ENCODE data around the gene WDR20.
"Not testable (repeated sequence)": the region's sequence is repeated elsewhere in the genome, so short reads cannot be mapped to it uniquely, and the experiment has no call there.

Gene WDR20, protein sequence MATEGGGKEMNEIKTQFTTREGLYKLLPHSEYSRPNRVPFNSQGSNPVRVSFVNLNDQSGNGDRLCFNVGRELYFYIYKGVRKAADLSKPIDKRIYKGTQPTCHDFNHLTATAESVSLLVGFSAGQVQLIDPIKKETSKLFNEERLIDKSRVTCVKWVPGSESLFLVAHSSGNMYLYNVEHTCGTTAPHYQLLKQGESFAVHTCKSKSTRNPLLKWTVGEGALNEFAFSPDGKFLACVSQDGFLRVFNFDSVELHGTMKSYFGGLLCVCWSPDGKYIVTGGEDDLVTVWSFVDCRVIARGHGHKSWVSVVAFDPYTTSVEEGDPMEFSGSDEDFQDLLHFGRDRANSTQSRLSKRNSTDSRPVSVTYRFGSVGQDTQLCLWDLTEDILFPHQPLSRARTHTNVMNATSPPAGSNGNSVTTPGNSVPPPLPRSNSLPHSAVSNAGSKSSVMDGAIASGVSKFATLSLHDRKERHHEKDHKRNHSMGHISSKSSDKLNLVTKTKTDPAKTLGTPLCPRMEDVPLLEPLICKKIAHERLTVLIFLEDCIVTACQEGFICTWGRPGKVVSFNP

DNA sequence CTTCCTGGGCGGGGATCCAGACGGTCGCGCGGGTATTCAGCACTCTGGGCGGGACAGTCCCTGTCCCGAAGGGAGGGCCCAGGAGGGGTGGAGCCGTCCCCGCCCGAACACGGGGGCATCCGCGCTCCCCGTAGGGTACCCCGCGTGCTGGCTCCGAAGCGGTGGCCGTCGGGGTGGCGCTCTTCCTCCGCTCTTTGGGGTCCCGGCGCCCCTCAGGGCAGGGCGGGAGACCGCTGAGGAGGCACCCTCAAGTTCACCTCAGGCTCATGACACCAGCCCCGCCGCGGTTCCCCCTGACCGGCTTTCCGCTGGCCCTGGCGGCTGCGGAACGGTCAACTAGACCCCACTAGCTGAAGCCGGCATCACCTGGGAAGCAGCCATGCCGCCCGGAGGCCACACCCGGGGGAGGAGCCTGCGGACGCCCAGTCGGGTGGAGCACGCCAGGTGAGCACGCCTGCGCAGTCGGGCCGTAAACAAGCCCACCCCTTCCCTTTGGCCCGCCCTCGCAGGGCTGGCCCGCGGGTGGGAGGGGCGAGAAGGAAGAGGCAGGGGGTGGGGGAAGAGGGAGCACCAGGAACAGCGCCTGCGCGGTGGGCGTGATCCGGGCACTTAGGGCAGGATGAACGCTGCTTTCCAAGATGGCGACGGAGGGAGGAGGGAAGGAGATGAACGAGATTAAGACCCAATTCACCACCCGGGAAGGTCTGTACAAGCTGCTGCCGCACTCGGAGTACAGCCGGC, at the start of gene WDR20:
Gene WDR20 (plus strand): TSS at position 612 of the 741 bp plus-strand sequence. CDS start 27 bp downstream, at position 639.
- DNase-seq (ENCODE audit: low read depth): peak; percentile 99

DNA sequence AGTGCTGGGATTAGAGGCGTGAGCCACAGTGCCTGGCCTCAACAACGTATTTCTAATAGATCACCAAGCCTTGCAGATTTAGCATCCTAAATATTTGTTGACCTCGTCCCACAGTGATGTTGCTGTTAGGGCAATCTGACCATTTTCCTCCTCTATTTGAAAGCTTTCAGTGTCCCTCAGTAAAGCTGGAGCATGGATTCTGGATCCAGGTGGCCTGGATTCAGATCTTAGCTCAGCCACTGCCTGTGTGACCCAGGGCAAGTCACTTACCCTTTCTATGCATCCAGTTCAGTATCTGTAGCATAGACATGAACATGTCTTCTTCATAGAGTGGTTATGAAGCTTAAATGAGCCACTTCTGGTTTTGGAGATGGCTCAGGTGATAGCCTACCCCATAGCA, 49.0 kb upstream of the WDR20 start:
- no peak for DNase-seq (ENCODE audit: low read depth)

DNA sequence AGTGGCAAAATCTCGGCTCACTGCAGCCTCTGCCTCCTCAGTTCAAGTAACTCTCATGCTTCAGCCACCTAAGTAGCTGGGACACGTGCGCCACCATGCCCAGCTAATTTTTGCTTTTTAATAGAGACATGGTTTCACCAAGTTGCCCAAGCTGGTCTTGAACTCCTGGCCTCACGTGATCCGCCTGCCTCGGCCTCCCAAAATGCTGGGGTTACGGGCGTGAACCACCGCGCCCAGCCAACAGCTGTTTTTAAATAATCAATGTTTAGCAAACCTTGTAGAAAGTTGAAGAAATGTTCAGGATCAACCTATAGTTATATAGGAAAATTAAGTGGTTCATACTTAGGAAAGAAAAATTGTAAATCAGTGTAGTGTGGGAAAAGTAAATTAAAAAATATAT, 46.9 kb upstream of the WDR20 start:
- no peak for DNase-seq (ENCODE audit: low read depth)

DNA sequence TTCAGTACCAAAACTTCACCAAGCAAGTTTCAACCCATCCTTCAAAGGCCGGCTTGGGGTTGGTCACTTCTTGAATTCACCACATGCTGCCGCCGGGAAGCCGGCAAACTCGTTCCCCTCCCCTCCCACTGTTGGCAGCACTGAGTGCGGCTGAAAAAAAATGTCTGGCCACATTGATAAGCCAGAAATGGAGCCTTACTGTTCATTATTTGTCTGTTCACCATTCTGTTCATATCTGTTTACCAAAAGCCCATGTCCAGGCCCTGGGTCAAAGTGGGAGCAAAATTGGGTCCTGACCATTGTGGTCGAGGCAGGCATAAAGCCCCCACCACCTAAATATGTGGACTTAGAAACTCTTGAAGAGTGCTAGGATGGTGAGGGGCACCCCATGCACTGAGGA, 45.6 kb upstream of the WDR20 start:
- DNase-seq (ENCODE audit: low read depth): no peak

DNA sequence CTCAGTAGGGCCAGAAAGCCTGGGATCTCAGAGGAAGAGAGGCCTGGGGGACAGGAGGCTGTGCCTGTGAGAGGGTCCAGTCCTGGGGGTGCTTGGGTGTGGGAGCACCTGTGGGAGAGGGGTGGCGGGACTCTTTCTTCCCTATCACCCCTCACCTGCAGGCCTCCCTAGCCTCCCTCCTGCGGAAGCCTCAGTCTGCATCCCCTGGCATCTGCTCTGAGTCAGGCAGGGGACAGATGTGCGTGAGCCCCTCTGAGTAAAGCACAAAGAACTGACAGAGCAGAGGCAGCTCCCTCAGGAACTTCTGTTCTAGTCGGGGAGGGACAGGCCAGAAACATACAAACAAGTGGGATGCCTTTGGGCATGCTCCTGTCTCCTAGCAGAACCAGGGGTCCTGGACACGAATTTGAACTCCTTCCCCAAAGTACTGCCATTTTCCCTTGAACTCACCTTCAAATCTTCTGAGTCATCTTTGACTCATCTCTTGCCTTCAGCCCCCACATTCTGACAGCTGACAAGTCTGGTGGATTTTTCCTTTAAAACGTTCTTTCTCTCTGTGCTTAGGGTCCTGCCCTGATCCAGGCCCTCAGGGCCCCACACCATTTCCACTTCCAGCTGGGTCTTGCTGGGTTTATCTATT, 44.3 kb upstream of the WDR20 start:
- DNase-seq (ENCODE audit: low read depth): no peak

DNA sequence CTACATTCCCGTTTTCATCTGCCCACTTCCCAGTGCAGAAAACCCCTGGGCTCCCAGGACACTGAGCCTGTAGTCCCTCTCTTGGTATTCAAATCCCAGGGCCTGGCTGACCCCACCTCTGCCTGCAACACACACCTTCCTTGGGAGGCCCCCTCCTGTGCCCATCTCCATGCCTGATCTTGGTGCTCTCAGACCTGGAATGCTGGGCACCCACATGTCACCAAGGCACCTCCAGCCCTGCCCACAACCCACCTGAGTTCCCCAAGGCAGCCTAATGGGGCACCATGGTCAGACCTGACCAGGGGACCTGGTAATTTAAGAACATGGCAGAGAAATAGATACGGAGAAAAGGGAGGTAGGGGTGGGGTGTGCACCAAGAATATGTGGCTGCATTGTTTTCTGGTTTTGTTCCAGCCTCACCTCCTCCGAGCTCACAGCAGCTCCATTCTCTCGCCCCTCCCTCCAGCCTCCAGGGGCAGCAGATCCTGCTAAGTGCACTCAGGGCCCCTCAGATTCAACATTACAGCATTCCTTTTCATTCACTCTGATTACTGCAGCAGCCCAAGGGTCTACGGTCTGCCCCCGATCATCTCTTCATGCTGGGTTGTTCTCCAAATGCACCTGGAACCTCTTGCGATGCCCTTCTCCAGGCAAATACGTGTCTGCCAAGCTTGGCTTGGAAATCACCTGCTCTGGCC, 43.7 kb upstream of the WDR20 start:
- no peak for DNase-seq (ENCODE audit: low read depth)

DNA sequence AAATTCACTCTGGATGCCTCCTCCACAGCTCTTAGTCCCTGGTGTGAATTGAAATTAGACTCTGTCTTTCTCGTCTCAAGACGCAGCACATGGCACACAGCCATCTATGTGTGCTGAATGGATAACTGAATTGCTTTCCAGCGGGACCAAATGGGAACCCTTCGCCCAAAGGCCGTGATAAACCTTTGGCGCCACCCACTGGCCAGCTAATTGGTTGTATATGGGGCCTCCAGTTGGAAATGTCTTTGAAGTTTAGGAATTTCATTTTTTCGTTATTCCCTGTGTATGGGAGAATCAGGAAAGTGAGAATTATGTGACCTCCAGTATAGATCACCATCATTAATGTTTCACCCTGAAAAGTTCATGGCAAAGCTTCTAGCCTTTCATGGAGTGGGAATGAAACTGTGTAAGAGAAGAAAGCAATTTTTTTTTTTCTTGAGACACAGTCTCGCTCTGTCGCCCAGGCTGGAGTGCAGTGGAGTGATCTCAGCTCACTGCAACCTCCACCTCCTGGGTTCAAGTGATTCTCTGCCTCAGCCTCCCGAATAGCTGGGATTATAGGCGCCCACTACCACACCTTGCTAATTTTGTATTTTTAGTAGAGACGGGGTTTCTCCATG, 43.0 kb upstream of the WDR20 start:
- peak; percentile 57 for DNase-seq (ENCODE audit: low read depth)

DNA sequence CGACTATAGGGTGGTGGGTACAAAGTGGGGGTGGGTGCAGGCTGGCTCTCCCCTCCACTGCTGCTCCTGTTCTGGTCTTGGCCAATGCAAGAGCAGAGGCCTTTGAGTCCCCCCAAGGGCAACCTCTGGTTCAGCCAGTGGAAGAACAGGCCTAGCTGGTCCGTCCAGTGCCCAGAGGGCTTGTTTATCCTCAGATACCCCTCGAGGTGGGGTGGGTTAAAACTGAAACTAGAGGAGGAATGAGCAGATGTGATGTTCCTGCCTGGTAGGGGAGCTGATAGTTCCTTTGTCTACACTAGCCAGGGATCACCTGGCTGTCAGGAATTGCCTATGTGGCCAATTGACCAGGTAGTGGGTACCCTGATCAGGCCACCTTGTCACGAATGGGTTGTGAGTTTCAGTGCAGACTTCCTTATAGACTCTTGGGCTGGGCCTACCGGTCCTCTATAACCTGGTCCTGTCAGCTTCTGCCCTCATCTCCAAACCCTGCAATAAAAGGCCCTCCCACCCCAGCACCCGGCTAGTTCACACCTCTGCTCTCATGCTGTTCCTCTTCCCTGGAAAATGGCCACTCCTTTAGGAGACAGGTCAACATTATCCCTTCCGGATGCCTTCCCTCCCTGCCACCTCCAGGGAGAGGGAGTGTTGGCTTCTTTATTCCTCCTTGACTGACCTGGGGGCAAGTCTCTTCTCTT, 42.1 kb upstream of the WDR20 start:
- no peak for DNase-seq (ENCODE audit: low read depth)

DNA sequence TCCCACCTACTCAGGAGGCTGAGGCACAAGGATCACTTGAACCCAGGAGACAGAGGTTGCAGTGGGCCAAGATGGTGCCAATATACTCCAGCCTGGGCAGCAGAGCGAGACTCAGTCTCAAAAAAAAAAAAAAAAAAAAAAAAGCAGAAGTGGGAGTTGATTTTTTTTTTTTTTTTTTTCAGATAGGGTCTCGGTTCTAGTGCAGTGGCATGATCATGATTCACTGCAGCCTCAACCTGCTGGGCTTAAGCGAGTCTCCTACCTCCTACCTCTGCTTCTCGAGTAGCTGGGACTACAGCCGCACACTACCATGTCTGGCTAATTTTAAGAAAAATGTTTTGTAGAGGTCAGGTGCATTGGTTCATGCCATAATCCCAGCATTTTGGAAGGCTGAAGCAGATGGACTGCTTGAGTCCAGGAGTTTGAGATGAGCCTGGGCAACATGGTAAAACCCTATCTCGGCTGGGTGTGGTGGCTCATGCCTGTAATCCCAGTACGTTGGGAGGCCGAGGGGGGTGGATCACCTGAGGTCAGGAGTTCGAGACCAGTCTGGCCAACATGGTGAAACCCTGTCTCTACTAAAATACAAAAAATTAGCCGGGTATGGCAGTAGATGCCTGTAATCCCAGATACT, 36.5 kb upstream of the WDR20 start:
- DNase-seq (ENCODE audit: low read depth): no peak

DNA sequence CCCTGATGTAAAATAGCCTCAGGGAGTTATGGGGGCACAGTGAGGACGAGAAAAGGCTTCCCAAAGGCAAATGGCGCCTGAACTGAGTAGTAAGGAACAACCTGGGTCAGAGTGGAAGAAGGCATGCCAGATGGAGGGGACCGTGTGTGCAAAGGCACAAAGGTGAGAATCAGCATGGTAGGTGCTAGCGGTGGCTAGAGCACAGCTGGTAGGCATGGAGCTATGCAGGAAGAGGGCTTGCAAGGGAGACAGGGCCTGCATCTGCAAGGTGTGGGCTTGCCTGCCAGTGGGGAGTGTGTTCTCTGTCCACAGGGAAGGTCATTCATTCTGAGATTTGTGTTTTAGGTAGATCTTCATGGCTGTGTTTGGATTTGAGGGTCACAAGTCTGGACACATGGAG, 34.3 kb upstream of the WDR20 start:
- no peak for DNase-seq (ENCODE audit: low read depth)

DNA sequence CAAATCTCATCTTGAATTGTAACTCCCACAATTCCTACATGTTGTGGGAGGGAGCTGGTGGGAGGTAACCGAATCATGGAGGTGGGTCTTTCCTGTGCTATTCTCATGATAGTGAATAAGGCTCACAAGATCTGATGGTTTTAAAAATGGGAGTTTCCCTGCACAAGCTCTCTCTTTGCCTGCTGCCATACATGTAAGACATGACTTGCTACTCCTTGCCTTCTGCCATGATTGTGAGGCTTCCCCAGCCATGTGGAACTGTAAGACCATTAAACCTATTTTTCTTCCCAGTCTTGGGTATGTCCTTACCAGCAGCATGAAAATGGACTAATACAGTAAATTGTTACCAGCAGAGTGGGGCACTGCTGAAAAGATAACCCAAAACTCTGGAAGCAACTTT, 30.4 kb upstream of the WDR20 start:
- DNase-seq (ENCODE audit: low read depth): not testable (repeated sequence)

DNA sequence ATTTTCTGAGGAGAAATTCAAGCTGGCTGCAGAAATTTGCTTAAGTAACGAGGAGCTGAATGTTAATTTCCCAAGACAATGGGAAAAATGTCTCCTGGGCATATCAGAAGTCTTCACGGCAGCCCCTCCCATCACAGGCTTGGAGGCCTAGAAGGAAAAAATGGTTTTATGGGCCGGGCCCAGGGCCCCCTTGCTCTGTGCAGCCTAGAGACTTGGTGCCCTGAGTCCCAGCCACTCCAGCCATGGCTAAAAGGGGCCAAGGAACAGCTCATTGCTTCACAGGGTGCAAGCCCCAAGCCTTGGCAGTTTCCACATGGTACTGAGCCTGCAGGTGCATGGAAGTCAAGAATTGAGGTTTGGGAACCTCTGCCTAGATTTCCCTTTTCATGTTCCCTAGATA, 28.6 kb upstream of the WDR20 start:
- no peak for DNase-seq (ENCODE audit: low read depth)

DNA sequence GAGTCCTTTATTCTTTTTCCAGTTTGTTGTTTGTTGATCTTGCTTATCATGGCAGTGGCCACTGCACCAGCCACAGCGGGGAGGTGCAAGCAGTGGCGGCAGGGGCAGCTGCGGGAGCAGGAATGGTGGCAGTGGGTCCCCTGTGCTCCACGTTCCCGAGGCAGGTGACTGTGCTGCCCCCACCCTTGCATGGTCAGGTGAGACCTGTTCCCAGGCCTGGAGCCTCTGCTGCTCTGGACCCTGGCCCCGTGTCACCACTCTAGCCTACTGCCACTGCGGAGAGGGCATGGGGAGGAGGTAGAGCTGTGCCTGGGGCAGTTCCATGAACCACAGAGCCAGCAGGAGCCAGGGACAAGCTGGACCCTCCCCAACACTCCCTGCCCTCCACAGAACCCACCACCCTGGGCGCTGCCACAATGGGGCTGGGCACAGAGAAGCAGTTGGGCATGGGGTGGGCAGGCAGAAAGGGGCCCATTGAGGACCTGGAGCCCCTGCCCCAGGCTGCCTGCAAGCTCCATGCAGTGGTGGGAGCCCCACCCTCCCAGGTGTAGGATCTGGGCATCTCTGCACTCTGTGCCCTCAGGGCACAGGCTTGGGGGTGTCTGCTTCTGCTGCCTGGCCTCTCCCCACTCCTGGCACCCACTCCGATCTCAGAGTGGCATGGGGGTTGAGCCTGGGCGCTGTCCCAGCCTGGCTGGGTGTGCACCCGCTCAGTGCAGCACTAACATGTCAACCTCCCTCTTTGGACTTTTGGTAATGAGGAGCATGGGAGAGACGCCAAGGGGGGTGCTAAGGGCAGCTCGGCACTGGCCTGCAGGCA, 23.1 kb upstream of the WDR20 start:
- no peak for DNase-seq (ENCODE audit: low read depth)

DNA sequence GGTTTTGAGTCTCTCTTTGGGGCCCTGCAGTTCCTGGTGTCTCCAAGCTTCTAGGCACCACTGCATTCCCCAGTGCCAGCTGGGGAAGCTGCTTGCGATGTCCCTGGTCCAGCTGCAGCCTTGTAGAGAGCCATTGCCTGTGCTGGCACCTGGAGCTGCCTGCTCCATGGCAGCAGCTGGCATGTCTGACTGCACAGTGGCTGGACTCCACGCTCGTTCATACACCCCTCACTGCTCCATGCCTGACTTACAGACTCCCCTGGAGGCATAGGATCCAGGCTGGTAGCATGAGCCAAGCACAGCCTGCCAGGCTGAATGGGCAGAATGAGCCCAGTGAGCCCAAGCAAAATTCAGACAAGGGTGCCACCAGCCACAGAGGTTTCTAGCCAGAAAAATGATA, 21.8 kb upstream of the WDR20 start:
- no peak for DNase-seq (ENCODE audit: low read depth)

DNA sequence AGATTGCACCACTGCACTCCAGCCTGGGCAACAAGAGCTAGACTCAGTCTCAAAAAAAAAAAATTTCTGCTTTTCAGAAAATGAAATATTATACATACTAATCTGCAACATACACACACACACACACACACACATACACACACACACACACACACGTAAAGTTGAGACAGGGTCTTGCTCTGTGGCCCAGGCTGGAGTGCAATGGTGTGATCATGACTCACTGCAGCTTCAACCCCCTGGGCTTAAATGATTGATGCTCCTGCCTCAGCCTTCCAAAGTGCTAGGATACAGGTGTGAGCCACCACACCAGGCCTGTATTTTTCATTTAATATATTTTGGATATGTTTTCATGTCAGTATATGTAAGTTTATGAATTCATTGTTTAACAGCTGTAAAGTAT, 18.8 kb upstream of the WDR20 start:
- no peak for DNase-seq (ENCODE audit: low read depth)

DNA sequence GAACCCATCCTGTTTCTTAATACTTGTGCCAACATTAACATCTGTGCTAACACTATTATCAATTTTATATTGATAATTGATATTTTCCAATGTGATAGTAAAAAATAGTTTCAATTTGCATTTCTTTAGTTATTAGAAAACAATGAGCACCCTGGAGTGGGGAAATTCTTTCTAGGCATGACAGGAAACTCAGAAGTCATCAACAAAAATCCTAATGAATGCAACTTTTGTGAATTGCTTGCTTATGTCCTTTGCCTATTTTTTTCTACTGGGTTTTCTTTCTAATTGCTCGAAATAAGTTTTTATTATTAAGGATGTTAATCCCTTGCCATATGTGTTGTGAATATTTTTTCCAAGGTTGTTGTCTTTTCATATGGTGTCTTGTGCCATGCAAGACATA, 18.1 kb upstream of the WDR20 start:
- no peak for DNase-seq (ENCODE audit: low read depth)

DNA sequence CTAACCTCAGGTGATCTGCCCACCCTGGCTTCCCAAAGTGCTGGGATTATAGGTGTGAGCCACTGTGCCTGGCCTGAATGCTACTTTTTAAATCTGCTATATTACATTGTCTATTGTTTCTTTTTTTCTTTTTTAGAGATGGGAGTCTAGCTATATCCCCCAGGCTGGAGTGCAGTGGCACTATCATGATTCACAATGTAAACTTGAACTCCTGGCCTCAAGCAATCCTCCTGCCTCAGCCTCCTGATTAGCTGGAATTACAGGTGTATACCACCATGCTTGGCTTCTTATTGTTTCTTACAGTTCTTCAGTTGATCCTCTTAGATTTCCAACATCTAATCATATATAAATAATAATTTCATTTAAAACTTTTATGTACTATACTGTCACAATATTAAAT, 15.3 kb upstream of the WDR20 start:
- DNase-seq (ENCODE audit: low read depth): no peak

DNA sequence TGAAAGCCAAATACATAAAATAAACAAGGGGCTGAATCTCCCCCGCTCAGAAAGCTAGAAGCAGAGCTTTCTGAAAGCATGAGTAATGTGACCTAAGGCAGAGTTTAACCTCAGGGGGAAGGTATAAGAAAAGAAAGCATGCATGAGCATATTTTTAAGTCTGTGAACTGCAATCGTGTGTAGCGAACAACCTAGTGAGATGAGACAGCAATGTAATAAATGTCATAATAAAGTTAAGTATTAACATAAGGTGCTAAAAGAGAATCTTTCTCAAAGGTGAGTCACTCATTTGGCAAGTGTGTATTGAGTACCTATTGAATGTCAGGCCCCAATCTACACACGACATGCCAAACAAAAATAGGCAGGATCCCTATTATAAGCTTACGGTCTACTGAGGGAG, 14.2 kb upstream of the WDR20 start:
- DNase-seq (ENCODE audit: low read depth): no peak

DNA sequence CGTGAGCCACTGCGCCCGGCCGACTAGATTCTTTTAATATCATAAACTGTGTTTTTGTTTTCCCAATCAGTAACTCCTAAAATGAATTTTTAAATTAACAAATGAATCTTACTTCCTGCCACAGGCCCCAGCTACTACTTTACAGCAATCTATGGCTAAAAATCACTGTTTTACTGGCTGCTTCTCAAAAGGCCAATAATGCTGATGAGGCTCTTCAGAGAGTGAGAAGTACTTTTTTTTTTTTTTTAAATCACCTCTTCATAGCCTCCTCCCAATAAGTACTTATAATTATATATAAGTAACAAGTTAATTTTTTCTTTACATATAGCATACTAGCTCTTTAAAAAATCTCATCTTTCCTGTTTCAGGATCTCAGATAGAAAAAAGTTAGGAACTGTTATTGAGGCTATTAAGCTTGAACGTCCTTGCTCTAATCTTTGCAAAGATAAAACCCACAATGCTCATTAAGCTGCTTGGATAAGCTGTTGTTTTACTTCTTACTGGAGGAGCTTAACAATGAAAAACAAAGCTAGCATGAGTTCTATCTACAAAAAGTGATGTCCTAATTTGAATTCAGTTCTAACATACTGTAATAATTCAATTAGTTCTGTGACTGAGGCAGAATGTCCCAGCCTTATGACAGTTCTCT, 12.8 kb upstream of the WDR20 start:
- no peak for DNase-seq (ENCODE audit: low read depth)
